ENCODE measurements around the gene SPC24.
A peak's percentile ranks its signal among the peaks of the same experiment; 100 is the strongest.

The SPC24 gene

DNA sequence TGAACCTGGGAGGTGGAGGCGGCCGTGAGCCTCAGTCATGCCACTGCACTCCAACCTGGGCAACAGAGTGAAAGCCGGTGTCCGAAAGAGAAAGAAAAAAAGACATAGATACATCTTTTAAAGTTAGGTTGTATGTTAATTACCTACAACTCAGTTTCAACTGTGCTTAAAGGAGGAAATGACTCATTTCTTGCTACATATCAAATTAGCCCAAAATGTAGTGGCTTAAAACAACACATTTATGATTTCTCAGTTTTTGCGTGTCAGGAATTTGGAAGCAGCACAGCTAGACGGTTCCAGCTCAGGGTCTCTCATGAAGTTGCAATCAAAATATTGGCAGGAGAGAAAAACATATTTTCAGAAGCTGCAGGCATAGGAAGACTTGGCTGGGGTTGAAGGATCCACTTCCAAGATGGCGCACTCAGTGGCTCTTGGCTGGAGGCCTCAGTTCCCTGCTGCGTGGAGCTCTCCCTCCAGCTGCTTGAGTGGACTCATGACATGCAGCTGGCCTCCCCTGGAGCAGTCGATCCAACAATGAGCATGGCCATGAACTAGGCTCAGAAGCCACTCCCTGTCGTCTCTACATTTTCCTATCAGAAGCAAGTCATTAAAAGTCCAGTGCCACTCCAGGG is 59.3 kb downstream of the SPC24 start:
- no peaks in the 10 kb centered on the region for H3K9me3 ChIP-seq
- no peaks in the 10 kb centered on the region for H3K27me3 ChIP-seq
- TF ChIP-seq CTCF (IDR thresholded peaks at IDR 0.05): no peak
- peaks cover 55 to 58% of the 10 kb centered on the region in 2 experiments for H3K4me1 ChIP-seq (ENCODE audit: control insufficient read depth in 1 of 2, insufficient read depth in 1 of 2, low read depth in 1 of 2, low read length in 1 of 2)
- H3K27ac ChIP-seq: peak overlapping the region; percentile 85
- no peaks in the 10 kb centered on the region for H3K36me3 ChIP-seq
- H3K4me3 ChIP-seq (ENCODE audit: low read depth in 1 of 2, low read length in 1 of 2): no peak overlapping the region
